ENCODE data around the gene TMEM125.

TMEM125 gene

DNA sequence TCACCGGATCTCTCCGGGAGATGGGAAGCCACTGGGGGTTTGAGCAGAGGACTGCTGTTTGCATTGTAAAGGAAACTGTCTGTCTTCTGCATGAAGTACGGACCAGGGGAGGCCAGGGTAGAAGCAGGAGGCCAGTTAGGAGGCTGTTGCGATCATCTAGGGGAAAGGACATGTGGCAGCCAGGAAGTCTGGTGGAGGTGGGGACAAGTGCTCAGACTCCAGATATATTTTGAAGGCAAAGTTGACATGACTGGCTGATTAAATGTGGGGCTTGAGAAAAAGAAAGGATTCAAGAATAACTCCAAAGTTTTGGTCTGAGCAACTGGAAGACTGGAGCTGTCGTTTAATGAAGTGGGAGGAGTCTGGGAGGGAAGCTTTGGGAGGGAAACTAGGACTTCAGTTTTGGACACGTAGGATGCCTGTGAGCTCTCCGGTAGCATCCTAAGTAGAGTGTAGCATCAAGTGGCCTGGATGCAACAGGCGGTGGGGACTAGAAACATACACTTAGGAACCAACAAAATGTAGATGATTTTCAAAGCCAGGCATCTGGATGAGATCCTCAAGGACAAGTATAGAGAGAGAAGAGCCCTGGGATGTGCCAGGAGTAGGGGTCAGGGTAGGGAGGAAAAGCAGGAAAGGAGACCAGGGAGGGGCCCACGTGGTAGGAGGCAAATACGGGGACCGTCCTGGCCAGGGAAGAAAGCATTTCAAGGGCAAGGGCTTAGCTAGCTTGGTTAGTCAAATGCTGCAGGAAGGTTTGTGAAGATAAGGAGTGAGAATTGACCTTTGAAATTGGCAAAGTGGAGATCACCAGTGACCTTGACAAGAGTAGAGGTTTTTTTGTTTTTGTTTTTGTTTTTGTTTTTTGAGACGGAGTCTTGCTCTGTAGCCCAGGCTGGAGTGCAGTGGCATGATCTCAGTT, 19.3 kb downstream of the TMEM125 start:
- in situ Hi-C loops (cut with HindIII; ENCODE audit: low sequenced_read_pairs), result no loop called here

DNA sequence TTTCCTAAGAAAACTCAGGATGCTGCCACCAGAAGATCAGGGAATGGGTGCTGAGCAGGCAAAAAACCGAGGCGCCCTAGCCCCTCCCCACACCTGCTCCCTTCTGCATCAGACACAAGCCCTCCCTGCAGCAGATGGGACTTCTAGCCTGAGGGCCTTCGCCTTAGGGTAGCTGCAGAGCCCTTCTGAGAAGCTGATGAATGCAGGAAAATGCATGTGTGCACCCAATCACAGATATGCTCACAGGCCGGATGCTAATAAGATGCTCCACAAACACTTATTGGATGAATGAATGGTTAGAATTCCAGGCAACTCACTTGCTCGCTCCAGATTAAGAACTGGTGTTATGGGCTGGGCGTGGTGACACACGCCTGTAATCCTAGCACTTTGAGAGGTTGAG, 22.4 kb downstream of the TMEM125 start:
- in situ Hi-C loops (cut with HindIII; ENCODE audit: low sequenced_read_pairs), result no loop called here

DNA sequence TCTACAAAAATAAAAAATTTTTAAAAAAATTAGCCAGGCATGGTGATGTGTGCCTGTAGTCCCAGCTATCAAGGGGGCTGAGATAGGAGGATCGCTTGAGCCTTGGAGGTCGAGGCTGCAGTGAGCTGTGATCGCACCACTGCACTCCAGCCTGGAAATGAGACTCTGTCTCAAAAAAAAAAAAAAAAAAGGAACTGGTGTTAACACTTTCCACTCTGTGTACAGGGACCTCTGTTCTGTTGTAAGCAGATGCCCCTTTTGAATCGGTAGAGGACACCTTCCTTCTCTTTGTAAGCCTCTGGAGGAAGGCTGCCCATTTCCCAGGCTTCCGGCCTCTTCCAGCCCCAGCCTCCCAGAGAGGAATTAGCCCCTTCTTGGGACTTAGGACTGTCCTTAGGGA, 22.9 kb downstream of the TMEM125 start:
- in situ Hi-C loops (cut with HindIII; ENCODE audit: low sequenced_read_pairs), result no loop called here

DNA sequence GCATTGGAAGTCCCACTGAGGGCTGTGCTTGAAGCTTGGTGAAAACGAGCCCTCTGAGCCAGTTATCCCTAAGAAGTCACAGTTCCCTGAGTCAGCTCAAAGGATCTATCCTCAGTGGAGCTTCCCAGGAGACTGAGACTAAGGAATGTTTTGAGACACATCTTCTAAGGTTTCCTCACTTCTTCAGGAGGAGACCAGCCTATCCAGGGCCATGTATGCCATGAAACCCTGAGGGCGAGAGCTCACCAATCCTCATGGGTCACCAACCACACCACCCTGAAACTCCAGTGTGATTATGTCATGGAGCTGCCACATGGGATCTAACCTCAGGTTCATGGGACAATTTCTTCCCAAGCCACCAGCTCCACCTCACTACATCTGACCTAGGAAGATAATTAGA, 23.4 kb downstream of the TMEM125 start:
- in situ Hi-C loops (cut with HindIII; ENCODE audit: low sequenced_read_pairs), result no loop called here

- in situ Hi-C loops (cut with HindIII; ENCODE audit: low sequenced_read_pairs), result no loop called here
Measured at GRCh38 chr1:43293896-43294760, 24.3 kb downstream of the TMEM125 start.

DNA sequence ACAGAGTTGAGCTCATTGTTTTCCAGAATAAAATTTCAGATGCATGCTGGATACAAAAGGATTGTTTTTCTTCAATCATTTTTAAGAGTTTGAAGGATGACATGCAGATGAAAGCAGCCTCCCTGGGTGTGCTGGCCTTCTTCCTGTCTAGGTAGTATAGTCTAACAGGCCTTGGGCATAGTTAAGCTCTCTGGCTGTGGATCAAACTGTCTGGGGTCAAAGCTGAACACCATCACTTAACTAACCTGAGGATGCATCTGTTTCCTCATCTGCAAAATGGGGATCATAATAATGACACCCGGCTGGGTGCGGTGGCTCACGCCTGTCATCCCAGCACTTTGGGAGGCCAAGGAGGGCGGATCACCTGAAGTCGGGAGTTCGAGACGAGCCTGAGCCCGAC, 25.0 kb downstream of the TMEM125 start:
- in situ Hi-C loops (cut with HindIII; ENCODE audit: low sequenced_read_pairs), result no loop called here

- in situ Hi-C loops (cut with HindIII; ENCODE audit: low sequenced_read_pairs), result no loop called here
Measured at GRCh38 chr1:43296207-43296606, 26.4 kb downstream of the TMEM125 start.

GRCh38 chr1:43298055-43298454, 28.3 kb downstream of the TMEM125 start:
- in situ Hi-C loops (cut with HindIII; ENCODE audit: low sequenced_read_pairs), result no loop called here

DNA sequence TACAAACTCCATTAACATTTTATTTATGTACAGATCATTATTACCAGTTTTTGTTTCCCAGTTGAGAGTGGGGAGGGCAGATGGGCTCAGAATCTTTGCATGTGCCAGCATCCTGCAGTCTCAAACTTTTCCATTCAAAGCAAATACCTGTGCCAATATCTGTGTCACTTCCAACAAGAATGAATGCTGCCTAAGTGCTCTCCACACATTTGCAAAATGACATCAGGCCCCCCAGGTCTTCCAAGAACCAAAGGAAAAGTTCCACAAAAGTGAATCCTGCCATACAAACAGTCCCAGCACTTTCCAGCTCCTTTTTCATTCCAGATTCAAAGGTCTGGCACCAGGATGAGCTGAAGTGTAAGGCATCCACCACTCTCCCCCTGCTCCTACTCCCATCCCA, 29.3 kb downstream of the TMEM125 start:
- in situ Hi-C loops (cut with HindIII; ENCODE audit: low sequenced_read_pairs), result no loop called here

DNA sequence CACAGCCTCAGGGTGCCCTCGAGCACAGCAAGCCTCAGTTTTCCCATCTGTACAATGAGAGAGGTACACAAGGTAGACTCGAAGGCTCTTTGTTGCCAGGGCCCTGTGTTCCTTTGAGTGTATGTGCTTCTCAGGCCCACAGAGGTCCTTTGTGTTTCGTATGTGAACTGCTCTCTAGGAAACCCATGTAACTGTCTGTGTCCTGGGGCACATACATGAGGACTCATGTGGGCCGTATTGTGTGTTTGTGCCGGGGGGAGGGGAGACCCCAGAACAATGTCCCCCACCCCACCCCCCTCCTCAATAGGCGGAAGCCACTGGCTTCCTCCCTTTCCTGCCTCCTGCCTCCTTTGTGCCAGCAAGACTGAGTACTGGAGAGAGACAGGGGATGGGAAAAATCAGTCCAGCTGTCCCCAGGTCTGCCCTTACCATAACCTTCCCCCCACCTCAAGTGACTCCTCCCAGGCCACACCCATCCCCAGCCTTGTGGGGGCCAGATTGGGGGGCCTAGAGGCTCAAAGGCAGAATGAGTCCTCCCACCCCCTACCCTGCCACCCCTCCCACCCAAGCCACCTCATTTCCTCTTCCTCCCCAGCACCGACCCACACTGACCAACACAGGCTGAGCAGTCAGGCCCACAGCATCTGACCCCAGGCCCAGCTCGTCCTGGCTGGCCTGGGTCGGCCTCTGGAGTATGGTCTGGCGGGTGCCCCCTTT, 30.8 kb downstream of the TMEM125 start, which contains the start of gene TIE1:
Gene TIE1 (plus strand): TSS at position 605 of the 717 bp plus-strand sequence. CDS start 90 bp downstream, at position 695.
- in situ Hi-C loops (cut with HindIII; ENCODE audit: low sequenced_read_pairs), result no loop called here

- in situ Hi-C loops (cut with HindIII; ENCODE audit: low sequenced_read_pairs), result no loop called here
Measured at GRCh38 chr1:43302201-43302600, 32.4 kb downstream of the TMEM125 start.

- in situ Hi-C loops (cut with HindIII; ENCODE audit: low sequenced_read_pairs), result no loop called here
Measured at GRCh38 chr1:43302721-43303470, 33.1 kb downstream of the TMEM125 start.

- in situ Hi-C loops (cut with HindIII; ENCODE audit: low sequenced_read_pairs), result no loop called here
Measured at GRCh38 chr1:43303471-43304313, 33.9 kb downstream of the TMEM125 start.

DNA sequence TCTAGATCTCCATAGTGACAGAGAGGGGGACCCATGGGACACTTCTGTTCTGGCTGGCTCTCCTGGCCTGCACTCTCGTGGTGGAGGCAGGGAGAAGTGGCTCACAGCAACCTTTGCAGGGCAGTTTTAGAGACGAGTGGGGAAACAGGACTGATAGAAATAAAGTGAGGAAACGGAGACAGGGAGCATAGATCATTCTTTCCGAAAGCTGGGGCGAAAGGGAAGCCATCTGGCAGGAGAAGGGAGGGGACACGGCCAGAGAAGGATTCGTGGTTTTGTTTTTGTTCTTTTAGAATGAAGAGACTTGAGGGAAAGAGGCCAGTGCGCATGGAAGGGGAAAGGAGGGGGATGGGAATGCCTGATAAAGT, 34.5 kb downstream of the TMEM125 start:
- in situ Hi-C loops (cut with HindIII; ENCODE audit: low sequenced_read_pairs), result no loop called here

DNA sequence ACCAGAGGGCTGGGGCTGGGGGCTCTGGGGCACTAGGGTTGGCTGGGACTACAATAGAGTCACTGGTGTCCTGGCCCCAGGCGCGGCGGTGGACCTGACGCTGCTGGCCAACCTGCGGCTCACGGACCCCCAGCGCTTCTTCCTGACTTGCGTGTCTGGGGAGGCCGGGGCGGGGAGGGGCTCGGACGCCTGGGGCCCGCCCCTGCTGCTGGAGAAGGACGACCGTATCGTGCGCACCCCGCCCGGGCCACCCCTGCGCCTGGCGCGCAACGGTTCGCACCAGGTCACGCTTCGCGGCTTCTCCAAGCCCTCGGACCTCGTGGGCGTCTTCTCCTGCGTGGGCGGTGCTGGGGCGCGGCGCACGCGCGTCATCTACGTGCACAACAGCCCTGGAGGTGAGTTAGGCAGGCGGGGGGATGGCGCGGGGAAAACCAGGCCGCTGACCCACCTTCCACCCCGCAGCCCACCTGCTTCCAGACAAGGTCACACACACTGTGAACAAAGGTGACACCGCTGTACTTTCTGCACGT, 35.1 kb downstream of the TMEM125 start:
- in situ Hi-C loops (cut with HindIII; ENCODE audit: low sequenced_read_pairs), result no loop called here

- in situ Hi-C loops (cut with HindIII; ENCODE audit: low sequenced_read_pairs), result no loop called here
Measured at GRCh38 chr1:43305461-43305860, 35.7 kb downstream of the TMEM125 start.

GRCh38 chr1:43305926-43306687, 36.3 kb downstream of the TMEM125 start:
- in situ Hi-C loops (cut with HindIII; ENCODE audit: low sequenced_read_pairs), result no loop called here

DNA sequence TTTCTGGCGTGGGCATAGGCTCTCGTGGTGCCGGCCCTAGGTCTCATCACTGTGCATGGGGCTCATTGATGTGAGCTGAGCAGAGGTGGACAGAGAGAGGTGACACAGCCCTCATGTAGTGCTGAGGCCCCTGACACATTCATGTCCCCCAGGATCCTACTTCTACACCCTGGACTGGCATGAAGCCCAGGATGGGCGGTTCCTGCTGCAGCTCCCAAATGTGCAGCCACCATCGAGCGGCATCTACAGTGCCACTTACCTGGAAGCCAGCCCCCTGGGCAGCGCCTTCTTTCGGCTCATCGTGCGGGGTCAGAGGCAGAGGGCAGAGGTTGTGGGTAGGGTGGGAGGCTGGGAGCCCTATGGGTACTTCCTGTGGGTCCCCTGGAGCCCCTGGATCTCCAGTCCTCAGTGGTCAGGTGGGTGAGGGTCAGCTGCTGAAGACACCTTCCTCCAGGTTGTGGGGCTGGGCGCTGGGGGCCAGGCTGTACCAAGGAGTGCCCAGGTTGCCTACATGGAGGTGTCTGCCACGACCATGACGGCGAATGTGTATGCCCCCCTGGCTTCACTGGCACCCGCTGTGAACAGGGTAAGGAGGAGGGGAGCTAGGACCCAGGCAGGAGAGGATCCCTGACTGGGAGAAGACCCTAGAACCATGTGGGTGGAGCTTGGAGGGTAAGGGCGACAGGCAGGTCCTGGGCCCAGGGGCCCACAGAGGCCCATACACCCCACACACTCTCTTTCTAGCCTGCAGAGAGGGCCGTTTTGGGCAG, 37.1 kb downstream of the TMEM125 start:
- in situ Hi-C loops (cut with HindIII; ENCODE audit: low sequenced_read_pairs), result no loop called here
